Endothelial cell (in vitro differentiated cells): ENCODE data around the gene MAML3. TPM values are rescaled to one million over a fixed set of nuclear protein-coding genes. Genes with fewer than 3 reads are reported as not detected.

Experiments
- DNase-seq: peaks from one replicate; pipeline ENCODE4 v3.0.0; 2021; ENCODE audit warnings: low spot score
- H3K27ac Mint-ChIP-seq: one replicate; pipeline ENCODE4 v1.8.0; 2021; ENCODE audit warnings: mixed read lengths, inconsistent platforms; ENCODE audit not compliant: unreplicated experiment
- H3K27me3 Mint-ChIP-seq: one replicate; pipeline ENCODE4 v1.8.0; 2021; ENCODE audit warnings: mild to moderate bottlenecking, moderate library complexity, mixed read lengths, inconsistent platforms; ENCODE audit not compliant: unreplicated experiment
- H3K36me3 Mint-ChIP-seq: one replicate; pipeline ENCODE4 v1.8.0; 2021; ENCODE audit warnings: mild to moderate bottlenecking, low read depth, mixed read lengths, inconsistent platforms; ENCODE audit not compliant: unreplicated experiment
- H3K4me1 Mint-ChIP-seq: one replicate; pipeline ENCODE4 v1.8.0; 2021; ENCODE audit warnings: mild to moderate bottlenecking, mixed read lengths, inconsistent platforms; ENCODE audit not compliant: unreplicated experiment
- H3K4me3 Mint-ChIP-seq: one replicate; pipeline ENCODE4 v1.8.0; 2021; ENCODE audit warnings: mild to moderate bottlenecking, mixed read lengths, inconsistent platforms; ENCODE audit not compliant: unreplicated experiment
- H3K9me3 Mint-ChIP-seq: one replicate; pipeline ENCODE4 v1.8.0; 2021; ENCODE audit warnings: mixed read lengths, inconsistent platforms; ENCODE audit not compliant: unreplicated experiment
- CTCF ChIP-seq: fragments of 200-600 bp; sonication (generic); IDR thresholded peaks from one replicate; pipeline ENCODE4 v1.5.0; 2021; ENCODE audit warnings: antibody characterized with exemption; ENCODE audit not compliant: unreplicated experiment
- total RNA-seq: library from RNA; stranded (reverse); fragmentation: NEBNext Ultra II Directional; extraction: Animal tissue kit (Norgen Biotek cat#: 25700); gene quantifications from one replicate; pipeline ENCODE4 v1.2.1, GENCODE V29; 2021; ENCODE audit not compliant: unreplicated experiment

The MAML3 gene
- total RNA-seq, 1 donor from 2014 or later = 31.0 TPM

DNA sequence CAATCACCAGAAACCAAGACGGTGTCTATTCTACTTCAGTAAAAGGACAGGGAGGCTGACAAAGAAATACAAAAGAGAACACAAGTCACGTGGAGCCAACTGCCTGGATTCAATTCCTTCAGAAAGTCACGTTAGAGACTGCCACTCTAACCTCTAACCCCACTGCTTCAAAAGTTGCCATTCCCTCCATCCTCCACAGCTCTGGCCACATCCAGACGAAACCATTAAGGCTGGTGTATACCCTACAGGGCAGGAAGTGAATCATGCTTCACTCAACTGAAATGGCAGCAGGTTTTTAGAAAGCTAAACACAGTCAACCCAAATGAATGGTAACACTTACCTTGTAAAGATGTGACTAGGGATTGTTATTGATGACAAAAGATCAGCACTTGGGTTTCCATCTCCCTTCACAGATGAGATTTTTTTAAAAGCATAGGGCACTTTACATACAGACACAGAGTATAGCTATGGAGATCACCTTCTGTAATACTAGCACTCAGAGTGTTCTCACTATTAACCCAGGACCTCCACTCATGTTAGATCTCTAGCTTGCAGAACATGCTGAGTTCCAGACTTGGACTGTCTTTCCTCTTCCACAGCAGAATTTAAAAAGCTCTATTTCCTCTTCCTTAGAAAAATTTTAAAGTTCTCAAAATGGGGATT is 37.4 kb downstream of the MAML3 start:
- no peaks in the 10 kb centered on the region for H3K36me3 Mint-ChIP-seq
- H3K27me3 Mint-ChIP-seq = peaks cover 3% of the 10 kb centered on the region
- peak overlapping the region; percentile 84 for H3K27ac Mint-ChIP-seq
- H3K9me3 Mint-ChIP-seq = no peaks in the 10 kb centered on the region
- H3K4me1 Mint-ChIP-seq = peaks cover 14% of the 10 kb centered on the region
- H3K4me3 Mint-ChIP-seq = no peak overlapping the region
- no peak for DNase-seq
- TF ChIP-seq CTCF = no peak

- no peak for TF ChIP-seq CTCF
- Mint-ChIP-seq H3K27ac (no peak overlapping the region), H3K4me3 (no peak overlapping the region), H3K4me1 (peaks cover 10% of the 10 kb centered on the region), H3K9me3 (no peaks in the 10 kb centered on the region), H3K27me3 (peaks cover 2% of the 10 kb centered on the region), H3K36me3 (no peaks in the 10 kb centered on the region)
- DNase-seq = no peak
These were observed 38.8 kb downstream of the MAML3 start for GRCh38 chr4:140115140-140115539.

DNA sequence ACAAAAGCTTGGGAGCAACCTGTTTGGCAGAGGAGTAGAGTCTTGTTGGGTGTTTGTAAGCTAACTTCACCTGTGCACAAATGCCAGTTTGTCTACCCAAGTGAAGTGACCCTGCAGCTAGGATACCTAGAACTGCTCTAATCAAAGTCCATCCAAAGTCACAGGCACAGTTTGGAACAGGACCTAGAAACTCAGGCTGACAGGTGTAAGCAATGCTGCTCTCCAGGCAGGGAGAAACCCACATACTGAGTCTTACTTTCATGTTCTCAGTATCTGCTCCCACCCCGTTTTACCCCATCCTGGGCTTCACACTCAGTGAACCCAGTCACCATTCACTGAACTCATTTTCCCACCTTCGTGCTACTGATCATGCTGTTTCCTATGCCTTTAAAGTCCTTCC is 40.3 kb downstream of the MAML3 start:
- peaks cover 8% of the 10 kb centered on the region for H3K4me1 Mint-ChIP-seq
- H3K27ac Mint-ChIP-seq = no peak overlapping the region
- no peak for TF ChIP-seq CTCF
- no peak overlapping the region for H3K4me3 Mint-ChIP-seq
- H3K36me3 Mint-ChIP-seq = no peaks in the 10 kb centered on the region
- H3K27me3 Mint-ChIP-seq = no peaks in the 10 kb centered on the region
- no peak for DNase-seq
- H3K9me3 Mint-ChIP-seq = no peaks in the 10 kb centered on the region

DNA sequence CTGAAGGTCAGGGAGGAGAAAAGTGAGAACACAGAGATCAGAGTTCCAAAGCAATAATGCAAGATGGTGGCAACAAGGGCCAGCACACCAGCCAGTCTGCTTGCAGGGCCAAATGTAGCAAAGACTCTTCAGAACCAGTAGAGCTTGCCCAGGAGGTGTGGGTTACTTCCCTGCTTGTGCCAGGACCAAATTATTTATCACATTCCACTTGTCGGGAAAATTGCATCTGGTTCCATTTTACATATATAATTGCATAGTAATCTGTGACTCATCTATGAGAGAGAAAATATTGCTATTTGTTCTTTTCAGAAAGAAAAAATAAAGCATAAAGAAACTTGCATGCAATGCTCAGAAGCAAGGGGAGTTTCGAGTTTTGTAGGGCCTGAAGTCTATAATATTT is 41.4 kb downstream of the MAML3 start:
- H3K27me3 Mint-ChIP-seq = no peaks in the 10 kb centered on the region
- H3K27ac Mint-ChIP-seq = no peak overlapping the region
- no peak for TF ChIP-seq CTCF
- no peak overlapping the region for H3K4me3 Mint-ChIP-seq
- H3K36me3 Mint-ChIP-seq = no peaks in the 10 kb centered on the region
- peaks cover 8% of the 10 kb centered on the region for H3K4me1 Mint-ChIP-seq
- DNase-seq = no peak
- no peaks in the 10 kb centered on the region for H3K9me3 Mint-ChIP-seq

DNA sequence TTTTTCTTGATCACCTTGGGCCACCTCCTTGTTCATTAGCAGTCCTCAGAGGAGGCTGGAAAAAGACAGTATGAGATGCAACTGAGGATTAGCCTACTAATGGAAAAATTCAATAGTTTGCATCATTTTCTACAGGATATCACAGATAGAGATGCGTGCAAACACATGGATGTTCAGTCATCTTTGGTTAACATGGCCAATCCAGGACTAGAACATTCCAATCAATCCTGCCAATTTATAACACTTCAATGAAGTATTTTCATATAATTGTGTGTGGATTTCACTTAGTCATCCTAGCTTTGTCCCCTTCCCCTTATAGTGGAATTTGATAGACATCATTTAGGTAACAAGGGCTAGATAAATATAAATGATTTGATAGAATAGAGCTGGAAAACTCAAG is 42.7 kb downstream of the MAML3 start:
- no peaks in the 10 kb centered on the region for H3K9me3 Mint-ChIP-seq
- no peak overlapping the region for H3K4me3 Mint-ChIP-seq
- H3K36me3 Mint-ChIP-seq = no peaks in the 10 kb centered on the region
- no peak overlapping the region for H3K27ac Mint-ChIP-seq
- H3K4me1 Mint-ChIP-seq = no peaks in the 10 kb centered on the region
- no peak for DNase-seq
- no peaks in the 10 kb centered on the region for H3K27me3 Mint-ChIP-seq
- no peak for TF ChIP-seq CTCF
